ENCODE results near the gene UGT1A10.

Gene UGT1A10

DNA sequence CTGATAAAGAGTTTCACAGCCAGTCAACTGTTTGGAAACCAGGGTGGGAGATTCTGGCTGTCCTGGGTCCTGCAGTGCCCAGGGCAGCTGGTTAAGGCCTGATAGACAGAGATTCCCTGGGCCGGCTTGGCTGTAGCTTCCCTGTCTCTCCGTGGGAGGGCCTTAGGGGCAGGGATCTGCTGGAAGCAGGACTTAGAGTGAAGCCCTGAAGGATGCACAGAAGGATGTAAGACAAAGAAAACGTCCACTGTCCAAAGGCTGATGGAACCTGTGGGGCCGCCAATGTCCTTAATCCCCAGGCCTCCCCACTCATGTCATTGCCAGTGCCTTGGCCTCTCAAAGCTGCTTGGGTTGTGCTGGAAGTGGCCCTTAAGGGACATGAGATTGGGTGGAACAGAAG is 174.8 kb downstream of the UGT1A10 start:
- H3K27me3 ChIP-seq (ENCODE audit: insufficient read depth, poor library complexity, severe bottlenecking) = no peaks in the 10 kb centered on the region
- H3K27ac ChIP-seq (replicated peaks) = no peak overlapping the region
- TF ChIP-seq POLR2AphosphoS5 (IDR thresholded peaks at IDR 0.05; ENCODE audit: low read depth) = no peak
- TF ChIP-seq GABPA (IDR thresholded peaks at IDR 0.05; ENCODE audit: low read depth) = no peak
- TF ChIP-seq, protein P1, sequence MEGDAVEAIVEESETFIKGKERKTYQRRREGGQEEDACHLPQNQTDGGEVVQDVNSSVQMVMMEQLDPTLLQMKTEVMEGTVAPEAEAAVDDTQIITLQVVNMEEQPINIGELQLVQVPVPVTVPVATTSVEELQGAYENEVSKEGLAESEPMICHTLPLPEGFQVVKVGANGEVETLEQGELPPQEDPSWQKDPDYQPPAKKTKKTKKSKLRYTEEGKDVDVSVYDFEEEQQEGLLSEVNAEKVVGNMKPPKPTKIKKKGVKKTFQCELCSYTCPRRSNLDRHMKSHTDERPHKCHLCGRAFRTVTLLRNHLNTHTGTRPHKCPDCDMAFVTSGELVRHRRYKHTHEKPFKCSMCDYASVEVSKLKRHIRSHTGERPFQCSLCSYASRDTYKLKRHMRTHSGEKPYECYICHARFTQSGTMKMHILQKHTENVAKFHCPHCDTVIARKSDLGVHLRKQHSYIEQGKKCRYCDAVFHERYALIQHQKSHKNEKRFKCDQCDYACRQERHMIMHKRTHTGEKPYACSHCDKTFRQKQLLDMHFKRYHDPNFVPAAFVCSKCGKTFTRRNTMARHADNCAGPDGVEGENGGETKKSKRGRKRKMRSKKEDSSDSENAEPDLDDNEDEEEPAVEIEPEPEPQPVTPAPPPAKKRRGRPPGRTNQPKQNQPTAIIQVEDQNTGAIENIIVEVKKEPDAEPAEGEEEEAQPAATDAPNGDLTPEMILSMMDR (IDR thresholded peaks at IDR 0.05; ENCODE audit: insufficient read depth, low read length) = no peak
- TF ChIP-seq SPI1 (IDR thresholded peaks at IDR 0.05; ENCODE audit: borderline replicate concordance, low read depth) = no peak
- TF ChIP-seq REST (IDR thresholded peaks at IDR 0.05; ENCODE audit: insufficient replicate concordance, low read depth) = no peak
- no peak for DNase-seq (ENCODE audit: low read depth in 1 of 2, low spot score in 1 of 2)
- no peak overlapping the region for H3K4me3 ChIP-seq (replicated peaks; ENCODE audit: insufficient read depth, low read length)

- H3K27ac ChIP-seq (replicated peaks) = no peak overlapping the region
- TF ChIP-seq SPI1 (IDR thresholded peaks at IDR 0.05; ENCODE audit: borderline replicate concordance, low read depth) (no peak), GABPA (IDR thresholded peaks at IDR 0.05; ENCODE audit: low read depth) (no peak)
Observed at GRCh38 chr2:233811732-233812131, 175.5 kb downstream of the UGT1A10 start.

GRCh38 chr2:233813236-233814055 is 177.2 kb downstream of the UGT1A10 start:
- no peak for DNase-seq (ENCODE audit: low read depth in 1 of 2, low spot score in 1 of 2)
- Histone ChIP-seq H3K27ac (replicated peaks) (no peak overlapping the region), H3K27me3 (ENCODE audit: insufficient read depth, poor library complexity, severe bottlenecking) (no peaks in the 10 kb centered on the region), H3K4me3 (replicated peaks; ENCODE audit: insufficient read depth, low read length) (no peak overlapping the region)
- no peak for TF ChIP-seq GABPA (IDR thresholded peaks at IDR 0.05; ENCODE audit: low read depth)

More at GRCh38 chr2:233811732-233812131, 175.5 kb downstream of the UGT1A10 start:
- no peak overlapping the region for H3K4me3 ChIP-seq (replicated peaks; ENCODE audit: insufficient read depth, low read length)
- H3K27me3 ChIP-seq (ENCODE audit: insufficient read depth, poor library complexity, severe bottlenecking) = no peaks in the 10 kb centered on the region
- DNase-seq (ENCODE audit: low read depth in 1 of 2, low spot score in 1 of 2) = no peak

DNA sequence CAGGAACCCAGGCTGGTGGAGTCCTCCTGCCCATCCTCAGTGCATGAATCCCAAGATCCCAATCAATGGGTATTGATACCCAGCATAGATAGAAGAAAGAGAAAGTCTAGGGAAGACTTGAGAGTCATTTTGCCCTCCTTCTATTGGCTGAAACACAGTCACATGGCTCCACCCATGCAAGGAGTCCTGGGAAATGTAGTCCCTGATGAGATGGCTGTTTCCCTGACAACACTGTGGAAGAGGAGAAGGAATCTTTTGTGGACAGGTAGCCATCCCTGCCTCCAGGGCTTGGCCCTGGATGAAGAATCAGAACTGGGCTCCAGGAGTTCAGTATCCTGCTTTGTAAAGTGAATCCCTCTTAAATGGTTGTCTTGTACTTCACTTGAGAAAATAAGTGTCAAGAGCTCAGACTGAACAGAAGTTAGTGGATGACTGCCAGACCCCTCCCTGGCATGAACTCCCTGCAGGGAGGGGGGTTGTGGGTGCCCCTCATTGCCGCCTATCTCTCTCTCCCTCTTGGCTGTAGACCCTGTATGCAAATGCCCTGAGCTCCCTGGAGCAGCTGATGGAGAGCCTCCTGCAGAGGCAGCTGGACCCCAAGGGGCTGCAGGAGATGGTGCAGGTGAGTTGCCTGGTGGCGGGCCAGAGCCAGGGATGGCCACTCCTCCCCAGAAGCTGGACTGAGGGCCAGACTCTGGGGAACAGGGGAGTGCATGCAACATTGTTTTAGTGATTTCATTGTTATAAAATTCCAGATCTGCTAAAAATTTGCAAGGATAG is 178.0 kb downstream of the UGT1A10 start:
- no peak for TF ChIP-seq GABPA (IDR thresholded peaks at IDR 0.05; ENCODE audit: low read depth)
- no peak for TF ChIP-seq REST (IDR thresholded peaks at IDR 0.05; ENCODE audit: insufficient replicate concordance, low read depth)
- no peak for TF ChIP-seq POLR2AphosphoS5 (IDR thresholded peaks at IDR 0.05; ENCODE audit: low read depth)
- no peak for TF ChIP-seq SPI1 (IDR thresholded peaks at IDR 0.05; ENCODE audit: borderline replicate concordance, low read depth)
- TF ChIP-seq, protein P1 (IDR thresholded peaks at IDR 0.05; ENCODE audit: insufficient read depth, low read length) = no peak
- H3K27ac ChIP-seq (replicated peaks) = no peak overlapping the region
- no peak overlapping the region for H3K4me3 ChIP-seq (replicated peaks; ENCODE audit: insufficient read depth, low read length)
- no peaks in the 10 kb centered on the region for H3K27me3 ChIP-seq (ENCODE audit: insufficient read depth, poor library complexity, severe bottlenecking)
- DNase-seq (ENCODE audit: low read depth in 1 of 2, low spot score in 1 of 2) = no peak

All from HL-60 (cell line).